SU-DHL-6 (cell line): ENCODE data around the gene EPHA7.

Experiments used
- H2AFZ ChIP-seq: fragments of 200-600 bp; sonication (generic); 2 replicates; pipeline ENCODE4 v1.6.1; 2014; ENCODE audit warnings: low read depth, mild to moderate bottlenecking, moderate library complexity, mixed read lengths, antibody characterized with exemption, low read length; ENCODE audit not compliant: severe bottlenecking
- H3F3A ChIP-seq: fragments of 200-600 bp; shearing (Covaris generic); 2 replicates; pipeline ENCODE4 v1.6.0; 2016; ENCODE audit warnings: antibody characterized with exemption, mild to moderate bottlenecking; ENCODE audit not compliant: insufficient read depth
- H3K27ac ChIP-seq: fragments of 200-600 bp; sonication (generic); 2 replicates; pipeline ENCODE4 v1.5.1; 2016; ENCODE audit warnings: low read depth, mild to moderate bottlenecking, low read length, moderate library complexity, mixed read lengths
- H3K27me3 ChIP-seq: fragments of 200-600 bp; sonication (generic), shearing (Covaris generic); 2 replicates; pipeline ENCODE4 v1.6.0; 2014; ENCODE audit warnings: mild to moderate bottlenecking, low read length
- H3K36me3 ChIP-seq: fragments of 200-600 bp; sonication (generic); 2 replicates; pipeline ENCODE4 v1.6.1; 2014; ENCODE audit warnings: mild to moderate bottlenecking, low read length, mixed read lengths
- H3K4me2 ChIP-seq: fragments of 300-600, 200-600 bp; shearing (Covaris generic), sonication (generic); 2 replicates; pipeline ENCODE4 v1.6.0; 2014; ENCODE audit warnings: low read length, low read depth, mild to moderate bottlenecking; ENCODE audit not compliant: poor library complexity, severe bottlenecking
- H3K4me3 ChIP-seq: fragments of 200-600 bp; sonication (generic); 2 replicates; pipeline ENCODE4 v1.5.1; 2014; ENCODE audit warnings: antibody characterized with exemption, low read length, mild to moderate bottlenecking, mixed read lengths; ENCODE audit not compliant: insufficient read depth, poor library complexity, severe bottlenecking
- H3K79me2 ChIP-seq: fragments of 200-600 bp; sonication (generic); 2 replicates; pipeline ENCODE4 v1.6.1; 2014; ENCODE audit warnings: mild to moderate bottlenecking, low read length, moderate library complexity; ENCODE audit not compliant: insufficient read depth
- H3K9ac ChIP-seq: fragments of 200-600 bp; sonication (generic); 2 replicates; pipeline ENCODE4 v1.7.0; 2014; ENCODE audit warnings: mild to moderate bottlenecking, low read length
- H3K9me2 ChIP-seq: fragments of 200-600 bp; sonication (generic); replicated peaks from 2 replicates; pipeline ENCODE4 v1.6.1; 2014; ENCODE audit warnings: low read length; ENCODE audit not compliant: insufficient read depth
- H3K9me3 ChIP-seq: fragments of 200-600 bp; sonication (generic); 2 replicates; pipeline ENCODE4 v1.6.1; 2014; ENCODE audit warnings: low read length, mixed read lengths; ENCODE audit not compliant: insufficient read depth
- H4K20me1 ChIP-seq: fragments of 200-600 bp; sonication (generic); 2 replicates; pipeline ENCODE4 v1.6.1; 2014; ENCODE audit warnings: low read depth, mild to moderate bottlenecking, antibody characterized with exemption, low read length, moderate library complexity, mixed read lengths
- CTCF ChIP-seq: fragments of 200-600 bp; sonication (generic); IDR thresholded peaks from one replicate; pipeline ENCODE4 v1.5.1; 2017; ENCODE audit warnings: antibody characterized with exemption, mild to moderate bottlenecking, low read length, moderate library complexity; ENCODE audit not compliant: insufficient read depth, poor library complexity, severe bottlenecking
- EZH2phosphoT487 ChIP-seq: fragments of 200-600 bp; sonication (generic), shearing (Covaris generic); conservative IDR thresholded peaks from 2 replicates; pipeline ENCODE4 v1.6.1; 2018; ENCODE audit warnings: mild to moderate bottlenecking, antibody characterized with exemption, low read length, moderate library complexity, mixed read lengths

EPHA7 gene

GRCh38 chr6:93453956-93454355, 34.6 kb upstream of the EPHA7 start:
- H3F3A ChIP-seq, result no peaks in the 10 kb centered on the region
- H3K4me2 ChIP-seq, result no peak overlapping the region

GRCh38 chr6:93447874-93448273, 28.5 kb upstream of the EPHA7 start:
- Histone ChIP-seq H3K79me2 (no peaks in the 10 kb centered on the region), H3K27ac (no peak overlapping the region), H3K4me2 (no peak overlapping the region), H3K36me3 (no peaks in the 10 kb centered on the region), H3F3A (no peaks in the 10 kb centered on the region), H3K9me3 (no peaks in the 10 kb centered on the region), H3K9ac (no peak overlapping the region), H3K9me2 (no peaks in the 10 kb centered on the region), H3K27me3 (no peaks in the 10 kb centered on the region), H4K20me1 (no peaks in the 10 kb centered on the region), H2AFZ (no peak overlapping the region), H3K4me3 (no peak overlapping the region)
- TF ChIP-seq EZH2phosphoT487 (no peak), CTCF (no peak)

More at GRCh38 chr6:93453956-93454355, 34.6 kb upstream of the EPHA7 start:
- Histone ChIP-seq H2AFZ (no peak overlapping the region), H3K36me3 (no peaks in the 10 kb centered on the region), H3K27ac (no peak overlapping the region), H3K27me3 (no peaks in the 10 kb centered on the region), H3K9ac (no peak overlapping the region), H4K20me1 (no peaks in the 10 kb centered on the region), H3K9me2 (no peaks in the 10 kb centered on the region), H3K4me3 (no peak overlapping the region), H3K79me2 (no peaks in the 10 kb centered on the region), H3K9me3 (no peaks in the 10 kb centered on the region)
- no peak for TF ChIP-seq EZH2phosphoT487
- TF ChIP-seq CTCF, result no peak

GRCh38 chr6:93437491-93437890, 18.1 kb upstream of the EPHA7 start:
- no peak overlapping the region for H3K27ac ChIP-seq
- no peaks in the 10 kb centered on the region for H3K79me2 ChIP-seq
- no peaks in the 10 kb centered on the region for H3K36me3 ChIP-seq
- no peaks in the 10 kb centered on the region for H3K9me3 ChIP-seq
- H3K4me3 ChIP-seq, result no peak overlapping the region
- no peak overlapping the region for H3K9ac ChIP-seq
- H4K20me1 ChIP-seq, result no peaks in the 10 kb centered on the region
- no peak overlapping the region for H3K4me2 ChIP-seq
- no peaks in the 10 kb centered on the region for H3F3A ChIP-seq
- no peaks in the 10 kb centered on the region for H3K27me3 ChIP-seq
- no peak overlapping the region for H2AFZ ChIP-seq
- no peaks in the 10 kb centered on the region for H3K9me2 ChIP-seq
- TF ChIP-seq EZH2phosphoT487 (no peak), CTCF (no peak)

GRCh38 chr6:93433592-93433991, 14.2 kb upstream of the EPHA7 start:
- H4K20me1 ChIP-seq, result no peaks in the 10 kb centered on the region
- H3K4me3 ChIP-seq, result no peak overlapping the region
- H3F3A ChIP-seq, result no peaks in the 10 kb centered on the region
- H3K79me2 ChIP-seq, result no peaks in the 10 kb centered on the region
- no peaks in the 10 kb centered on the region for H3K27me3 ChIP-seq
- no peaks in the 10 kb centered on the region for H3K9me3 ChIP-seq
- H3K4me2 ChIP-seq, result no peak overlapping the region
- H3K9me2 ChIP-seq, result no peaks in the 10 kb centered on the region
- no peaks in the 10 kb centered on the region for H3K36me3 ChIP-seq
- H3K9ac ChIP-seq, result no peak overlapping the region
- no peak overlapping the region for H3K27ac ChIP-seq
- no peak overlapping the region for H2AFZ ChIP-seq
- no peak for TF ChIP-seq CTCF
- TF ChIP-seq EZH2phosphoT487, result no peak
